Hematopoietic multipotent progenitor cell (in vitro differentiated cells): Measurements from ENCODE around the gene TBRG4. TPM values are rescaled to one million over a fixed set of nuclear protein-coding genes. Genes with fewer than 3 reads are reported as not detected.
"Not testable (repeated sequence)": the region's sequence is repeated elsewhere in the genome, so short reads cannot be mapped to it uniquely, and the experiment has no call there.

Source experiments
- DNase-seq, 3 donors: peaks; one replicate each; pipeline ENCODE4 v3.0.0-alpha.2; 2011 to 2015; ENCODE audit warnings: low read depth in 2 of 3, low spot score in 2 of 3
- total RNA-seq: library from RNA; depleted of rRNA; stranded (reverse); fragments of >200 nt; gene quantifications from one replicate; pipeline ENCODE4 v1.2.3, GENCODE V29; 2012

The TBRG4 gene
- total RNA-seq, result 85.4 TPM

GRCh38 chr7:45111298-45112223, at the start of gene TBRG4:
Gene TBRG4 (minus strand): TSS chr7:45111697. CDS start chr7:45109237, 2,460 bp downstream.
- DNase-seq, result peak; percentile 90 to 98 (median 97)

GRCh38 chr7:45161138-45161537, 49.6 kb upstream of the TBRG4 start:
- DNase-seq, result no peak

DNA sequence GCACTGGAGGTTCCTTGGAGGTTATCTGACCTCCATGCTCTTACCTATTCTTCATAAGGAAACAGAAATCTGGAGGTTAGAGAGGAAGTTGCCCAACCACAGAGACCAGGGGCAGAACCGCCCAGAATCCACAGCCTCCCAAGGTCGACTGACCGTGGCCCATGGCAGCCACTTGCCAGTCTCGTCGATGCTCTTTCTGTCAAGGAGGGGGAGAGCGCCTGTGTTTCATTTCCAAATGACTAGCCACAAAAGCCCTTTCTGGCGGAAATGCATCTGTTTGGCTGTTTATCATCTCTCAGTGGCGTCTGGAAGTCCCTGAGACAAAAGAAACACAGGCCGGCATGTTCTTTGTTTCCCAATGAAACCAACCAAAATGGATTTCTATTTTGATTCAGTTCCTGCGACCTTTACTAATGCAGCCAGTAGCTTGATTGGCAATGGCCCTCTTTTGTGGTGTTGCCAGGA, 49.0 kb upstream of the TBRG4 start:
- DNase-seq, result no peak

DNA sequence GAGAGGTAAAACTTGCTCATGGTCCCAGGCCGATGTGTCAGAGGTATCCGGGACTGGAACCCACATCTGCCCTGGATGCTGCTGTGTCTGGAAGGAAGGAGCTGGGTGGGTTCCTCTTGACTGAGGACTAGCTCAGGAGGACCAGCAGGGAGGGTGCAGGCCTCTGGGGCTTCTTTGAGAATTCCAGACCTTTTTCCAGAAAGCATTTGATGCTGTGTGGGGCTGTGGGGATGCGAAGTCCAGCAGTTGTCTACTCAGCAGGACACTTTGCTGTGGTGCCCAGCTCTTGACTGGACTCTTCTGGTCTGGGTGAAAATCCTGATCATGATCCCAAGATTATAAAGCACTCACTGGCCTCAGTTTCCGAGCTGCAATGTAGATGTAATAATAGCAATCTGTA, 47.8 kb upstream of the TBRG4 start:
- no peak for DNase-seq

DNA sequence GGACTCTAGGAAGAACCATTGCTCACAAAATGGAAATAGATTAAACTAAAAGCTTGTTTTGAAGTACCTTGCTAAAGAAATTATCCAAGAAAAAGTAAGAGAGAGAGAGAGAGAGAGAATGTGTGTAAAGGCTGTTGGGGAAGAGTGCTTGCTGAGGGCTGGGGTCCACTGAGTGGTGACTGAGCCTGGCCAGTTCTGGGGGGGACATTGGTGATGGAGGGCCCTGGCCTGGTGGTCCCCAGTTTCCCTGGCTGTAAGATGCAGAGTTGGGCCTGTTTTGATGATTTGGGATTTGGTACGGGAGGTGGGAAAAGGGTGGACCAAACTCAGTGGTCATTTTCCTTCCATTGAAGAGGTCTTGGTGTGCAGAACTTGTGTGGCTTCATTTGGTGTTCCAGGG, 47.0 kb upstream of the TBRG4 start:
- no peak for DNase-seq

DNA sequence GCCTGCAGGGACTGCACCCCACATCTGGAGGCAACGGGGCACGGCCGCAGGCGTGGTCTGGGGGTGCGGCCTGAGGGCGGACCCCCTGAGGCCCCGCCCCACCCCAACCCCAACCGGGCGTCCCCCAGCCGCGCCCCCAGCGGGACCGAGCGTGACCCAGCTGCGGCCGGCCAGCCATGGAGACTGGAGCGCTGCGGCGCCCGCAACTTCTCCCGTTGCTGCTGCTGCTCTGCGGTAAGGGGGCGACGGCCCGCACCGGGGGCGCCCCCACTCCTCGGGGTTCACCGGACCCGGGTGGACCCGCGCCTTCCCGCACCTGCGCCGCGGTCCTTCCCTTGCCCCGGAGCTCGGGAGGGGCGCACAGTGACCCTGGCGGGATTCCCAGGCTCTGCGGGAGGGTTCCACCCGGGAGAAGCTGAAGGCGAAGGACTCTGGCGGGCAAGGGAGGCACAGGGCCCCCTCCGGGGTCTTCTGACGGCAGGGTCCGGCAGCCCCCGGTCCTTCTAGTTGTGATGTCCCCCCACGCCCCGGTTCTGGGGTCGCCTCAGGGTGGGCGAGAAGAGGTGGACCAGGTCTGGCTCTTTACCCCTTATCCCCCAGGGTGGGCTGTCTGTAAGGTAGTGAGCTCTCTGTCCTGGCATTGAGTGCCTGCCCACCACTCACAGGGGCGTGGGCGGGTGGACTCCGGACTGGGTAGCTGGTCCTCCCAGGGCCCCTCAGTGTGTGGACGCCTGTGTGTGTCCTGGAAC, 46.3 kb upstream of the TBRG4 start, which contains the start of gene RAMP3:
RAMP3 (plus strand) TSS at position 139 of the 749 bp plus-strand sequence; CDS start at position 177, 38 bp downstream.
- DNase-seq, result peak in 2 of 3 donors; percentile 18 to 24

- no peak for DNase-seq
These were observed 45.8 kb upstream of the TBRG4 start for GRCh38 chr7:45157286-45157652.

DNA sequence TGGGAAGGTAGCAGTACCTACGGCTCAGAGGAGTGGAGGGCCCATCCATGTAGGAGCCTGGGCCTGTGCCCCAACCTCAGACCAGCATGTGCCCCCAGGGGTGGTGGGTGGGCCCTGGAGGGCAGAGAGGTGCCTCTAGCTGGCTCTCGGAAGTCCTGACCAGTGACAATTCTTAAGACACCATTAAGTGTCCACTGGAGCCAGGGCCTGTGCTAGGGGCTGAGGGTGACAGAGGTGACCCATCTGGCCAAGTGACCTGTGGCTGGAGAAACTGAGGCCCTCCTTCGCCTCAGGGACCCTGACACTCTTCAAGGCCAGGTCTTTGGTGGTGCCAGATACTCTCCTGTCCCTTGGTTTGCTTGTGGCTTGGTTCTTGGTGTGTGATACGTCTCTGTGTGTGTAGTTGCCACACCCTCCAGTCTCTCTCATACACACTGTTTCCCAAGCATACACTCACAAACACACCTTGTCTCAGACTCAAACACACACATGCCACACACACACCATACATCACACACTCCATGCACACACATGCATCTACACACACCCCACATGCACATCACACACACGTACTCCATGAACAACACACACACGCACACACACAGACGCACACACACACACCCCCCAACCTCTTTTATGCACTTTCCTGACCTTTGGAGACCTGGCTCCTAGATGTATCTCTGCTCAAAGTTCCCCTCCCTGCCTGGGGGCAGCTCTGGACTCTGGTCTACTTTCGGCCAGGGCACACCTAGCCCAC, 45.2 kb upstream of the TBRG4 start:
- no peak for DNase-seq

GRCh38 chr7:45155941-45156340, 44.4 kb upstream of the TBRG4 start:
- DNase-seq, result no peak

DNA sequence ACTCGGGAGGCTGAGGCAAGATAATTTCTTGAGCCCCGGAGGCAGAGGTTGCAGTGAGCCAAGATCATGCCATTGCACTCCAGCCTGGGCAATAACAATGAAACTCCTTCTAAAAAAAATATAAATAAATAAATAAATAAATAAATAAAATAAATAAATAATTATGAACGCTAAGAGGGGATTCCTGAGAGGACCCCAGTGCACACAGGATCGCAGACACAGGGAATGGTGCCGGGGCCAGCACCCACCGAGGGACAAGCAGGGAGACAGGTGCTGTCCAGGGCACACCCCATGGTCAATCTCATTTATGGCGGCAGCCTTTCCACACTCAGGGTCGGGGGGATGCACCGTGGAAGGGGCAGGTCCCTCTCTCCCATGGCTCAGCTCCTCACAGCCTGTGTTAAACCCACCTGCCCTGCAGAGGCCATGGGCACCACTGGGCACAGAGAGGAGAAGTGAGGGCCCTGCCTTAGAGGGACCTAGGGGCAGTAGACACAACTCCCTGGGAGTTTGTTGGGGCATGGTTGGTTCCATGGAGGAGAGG, 43.9 kb upstream of the TBRG4 start:
- DNase-seq, result no peak

DNA sequence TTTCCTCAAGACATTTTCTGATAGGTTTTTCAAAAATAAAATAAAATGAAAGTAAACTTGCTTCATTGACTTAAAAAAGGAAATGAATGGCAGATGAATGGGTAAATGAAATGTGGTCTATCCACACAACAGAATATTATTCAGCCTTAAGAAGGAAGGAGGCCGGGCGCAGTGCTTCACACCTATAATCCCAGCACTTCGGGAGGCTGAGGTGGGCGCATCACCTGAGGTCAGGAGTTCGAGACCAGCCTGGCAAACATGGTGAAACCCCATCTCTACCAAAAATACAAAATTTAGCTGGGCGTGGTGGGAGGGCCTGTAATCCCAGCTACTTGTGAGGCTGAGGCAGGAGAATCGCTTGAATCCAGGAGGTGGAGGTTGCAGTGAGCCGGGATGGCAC, 42.4 kb upstream of the TBRG4 start:
- DNase-seq, result not testable (repeated sequence)

GRCh38 chr7:45153233-45153632, 41.7 kb upstream of the TBRG4 start:
- peak in 2 of 3 donors; percentile 27 to 28 for DNase-seq

GRCh38 chr7:45151967-45152366, 40.5 kb upstream of the TBRG4 start:
- DNase-seq, result no peak

DNA sequence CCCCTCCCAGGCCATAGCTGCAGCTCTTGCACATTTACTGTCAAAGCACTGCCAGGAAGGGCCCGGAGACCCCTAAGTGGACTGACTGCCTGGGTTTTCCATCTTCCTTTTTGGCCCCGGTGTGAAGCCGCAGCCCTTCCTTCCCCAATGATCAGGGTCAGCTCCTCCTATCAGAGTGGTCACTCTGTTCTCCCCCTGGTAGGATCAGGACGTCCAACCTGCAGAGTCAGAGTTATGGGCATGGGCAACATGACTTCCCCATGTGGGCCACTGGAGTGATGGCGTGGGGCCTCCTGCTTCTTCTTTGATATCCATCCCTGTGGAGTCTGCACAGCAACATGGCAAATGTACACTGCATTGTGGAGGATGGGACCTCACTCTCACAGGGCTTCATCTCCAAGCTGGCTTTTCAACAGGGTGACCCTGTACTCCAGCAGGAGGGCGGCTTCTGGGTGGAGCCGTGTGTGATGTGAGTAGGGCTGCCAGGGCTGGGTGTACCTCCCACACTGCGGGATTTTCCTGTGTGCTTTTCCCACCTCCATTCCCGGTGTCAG, 39.7 kb upstream of the TBRG4 start:
- DNase-seq, result no peak

DNA sequence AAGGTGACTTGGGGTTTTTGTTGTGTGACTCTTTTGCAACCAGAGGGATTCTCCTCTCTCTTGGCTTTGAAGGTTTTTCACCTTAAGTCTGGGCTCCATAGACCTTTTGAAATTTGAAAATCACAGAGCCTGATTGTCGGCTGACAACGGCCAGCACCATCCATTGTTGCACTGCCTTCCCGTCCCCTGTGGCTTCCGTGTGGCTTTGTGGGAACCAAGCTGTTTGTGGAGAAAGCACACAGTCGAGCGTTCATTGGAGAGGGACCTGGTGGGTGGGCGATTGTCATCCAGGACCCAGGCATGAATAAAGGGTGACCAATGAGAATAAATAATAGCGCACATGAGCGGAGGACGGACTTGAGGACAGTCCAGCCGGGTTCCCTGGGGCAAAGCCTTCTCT, 38.7 kb upstream of the TBRG4 start:
- no peak for DNase-seq

GRCh38 chr7:45149606-45150005, 38.1 kb upstream of the TBRG4 start:
- DNase-seq, result no peak

DNA sequence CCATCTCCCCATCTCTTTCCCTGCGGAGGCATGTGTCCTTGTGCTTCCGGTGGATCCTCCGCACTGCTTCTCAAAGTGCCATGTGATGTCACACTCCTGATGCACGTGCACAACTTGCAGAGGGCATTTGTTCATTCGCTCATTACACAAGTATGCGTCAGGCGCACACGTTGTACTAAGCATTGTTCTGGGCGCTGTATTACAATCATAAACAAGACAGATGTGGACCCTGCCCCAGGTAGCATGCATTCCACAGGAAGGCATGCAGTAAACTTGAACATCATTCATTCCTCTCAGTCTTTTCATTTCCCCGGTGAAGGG, 37.1 kb upstream of the TBRG4 start:
- DNase-seq, result no peak

DNA sequence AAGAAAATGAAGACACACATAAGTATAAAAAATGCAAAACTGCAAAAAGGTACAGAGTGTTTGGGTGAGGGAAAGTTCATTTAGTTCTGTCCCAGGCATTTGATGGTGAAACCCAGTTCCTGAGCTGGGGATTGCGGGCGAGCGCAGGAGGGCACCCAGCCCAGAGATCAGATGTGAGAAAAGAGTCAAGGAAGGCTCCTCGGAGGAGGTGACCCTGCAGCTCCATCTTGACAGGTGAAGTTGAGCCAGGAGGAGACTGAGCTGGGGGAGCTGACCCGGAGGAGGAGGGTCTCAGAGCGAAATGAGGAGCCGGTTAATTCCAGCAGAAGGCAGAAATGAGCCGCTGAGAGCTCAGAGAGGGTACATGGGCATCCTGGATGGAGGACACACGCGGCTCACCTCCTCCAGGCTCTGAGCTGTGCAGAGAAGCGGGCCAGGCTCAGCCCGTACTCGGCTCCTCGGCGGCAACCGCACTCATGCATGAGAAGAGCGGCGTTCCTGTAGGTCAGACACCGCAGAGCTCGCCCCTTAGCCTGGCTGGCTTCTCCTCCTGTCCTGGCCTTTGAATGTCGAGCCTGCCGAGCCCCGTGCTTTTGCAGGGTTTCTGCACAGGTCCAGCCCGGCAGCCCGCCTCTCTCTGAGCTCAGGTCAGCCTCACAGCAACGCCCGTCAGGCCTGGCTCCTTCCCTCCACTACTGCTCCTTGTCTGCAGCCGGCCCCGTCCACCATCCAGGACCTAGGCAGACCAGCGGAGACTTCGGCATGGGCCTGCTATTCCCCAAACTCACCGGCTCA, 36.6 kb upstream of the TBRG4 start:
- no peak for DNase-seq

DNA sequence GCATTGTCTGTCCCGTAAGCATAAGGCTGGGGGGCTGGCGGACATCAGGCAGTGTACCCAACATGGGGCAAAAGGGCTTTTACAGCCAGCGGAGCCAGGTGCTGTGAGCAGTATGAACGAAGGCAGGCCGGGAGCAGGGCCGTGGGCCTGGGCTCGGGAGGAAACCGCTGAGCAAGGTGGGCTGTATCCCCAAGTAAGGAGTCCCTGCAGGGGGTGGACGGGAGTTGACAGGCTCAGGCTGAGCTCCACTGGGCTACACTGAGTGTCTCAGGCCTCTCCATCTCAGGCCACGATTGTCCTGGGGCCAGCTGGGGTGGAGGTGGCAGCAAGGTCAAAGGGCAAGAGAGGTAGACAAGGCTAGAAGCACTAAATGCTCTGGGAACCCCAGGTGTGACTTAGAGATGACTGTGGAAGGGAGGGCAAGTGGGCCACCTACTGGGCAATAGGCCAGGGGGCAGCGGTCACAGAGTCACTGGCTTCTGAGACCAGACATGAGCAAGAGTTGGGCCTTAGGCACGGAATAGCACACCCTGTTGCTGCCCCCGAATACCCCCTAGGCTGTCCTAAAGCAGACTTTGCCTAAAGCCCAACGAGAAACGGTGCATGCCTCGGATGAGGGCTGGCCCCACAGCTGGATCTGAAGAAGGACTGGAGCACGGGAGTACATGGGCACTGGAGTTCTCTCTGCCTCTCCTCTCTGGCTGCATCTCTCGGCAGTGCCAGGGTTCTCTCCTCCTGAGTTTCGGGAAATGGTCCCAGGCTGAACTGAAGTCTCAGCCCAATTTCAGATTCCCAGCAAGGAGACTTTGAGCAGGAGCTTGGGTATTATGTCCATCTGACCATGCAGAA, 35.3 kb upstream of the TBRG4 start:
- DNase-seq, result no peak
